Testis (tissue), 3 donors: Measurements from ENCODE around the gene SKA3. TPM values are rescaled to one million over a fixed set of nuclear protein-coding genes. Genes with fewer than 3 reads are reported as not detected.
A peak's percentile ranks its signal among the peaks of the same experiment; 100 is the strongest.
"Not testable (repeated sequence)": the region's sequence is repeated elsewhere in the genome, so short reads cannot be mapped to it uniquely, and the experiment has no call there.

Experiments
- DNase-seq: peaks from one replicate; pipeline ENCODE4 v3.0.0-alpha.2; 2019
- H3K27ac ChIP-seq, 2 donors: fragments of 200-600 bp; sonication (generic); one replicate each; pipeline ENCODE4 v1.5.1; 2019
- H3K27me3 ChIP-seq: fragments of 200-600 bp; sonication (generic); one replicate; pipeline ENCODE4 v1.5.1; 2019
- H3K36me3 ChIP-seq: fragments of 200-600 bp; sonication (generic); one replicate; pipeline ENCODE4 v1.5.1; 2017; ENCODE audit warnings: low read depth; ENCODE audit errors: missing control alignments
- H3K4me1 ChIP-seq: fragments of 200-600 bp; sonication (generic); one replicate; pipeline ENCODE4 v1.5.1; 2019
- H3K4me3 ChIP-seq, 2 donors: fragments of 200-600 bp; sonication (generic); one replicate each; pipeline ENCODE4 v1.5.1; 2017 to 2019
- H3K9me3 ChIP-seq: fragments of 200-600 bp; sonication (generic); one replicate; pipeline ENCODE4 v1.5.1; 2017
- CTCF ChIP-seq, 3 experiments: fragments of 450-650 bp in 2 of 3; fragments of 200-600 bp in 1 of 3; sonication (generic) in 1 of 3; IDR thresholded peaks; one replicate each; pipeline ENCODE4 v1.5.1; 2016 to 2019; ENCODE audit warnings: antibody characterized with exemption in 3 of 3, mild to moderate bottlenecking in 2 of 3, moderate library complexity in 1 of 3
- POLR2A ChIP-seq: fragments of 450-650 bp; IDR thresholded peaks from one replicate; pipeline ENCODE4 v1.6.1; 2017; ENCODE audit warnings: antibody characterized with exemption, mild to moderate bottlenecking, moderate library complexity
- WGBS, 2 donors: methylation state at CpG; one replicate each; pipeline ENCODE4 v1.1.5; 2018; 5-methylcytosine and 5-hydroxymethylcytosine counted together
- intact Hi-C: fragments of 100-400 bp; cut with DNase I; formaldehyde crosslinking; loops from one replicate; pipeline ENCODE4 v1.15.1; 2023; ENCODE audit warnings: low total_unique reads
- polyA plus RNA-seq: library from polyadenylated mRNA; stranded (reverse); fragments of 350-450 nt; fragmentation: Illumina TruSeq; extraction: RNeasy Lipid Tissue Mini Kit (QIAGEN cat#74804); gene quantifications from one replicate; pipeline ENCODE4 v1.2.3, GENCODE V29; 2014; ENCODE audit warnings: low read depth, low replicate concordance; ENCODE audit not compliant: insufficient read depth
- total RNA-seq, 2 donors: library from RNA; depleted of rRNA; stranded (reverse); fragments of >200 nt; gene quantifications; one replicate each; pipeline ENCODE4 v1.2.3, GENCODE V29; 2016

The SKA3 gene
- total and polyA plus RNA-seq, 3 donors from 2014 or later = 8.1 to 11.7 (median 8.7) TPM

GRCh38 chr13:21176982-21177284 is 581 bp upstream of the SKA3 start:
- H3K4me3 ChIP-seq = peak overlapping the region; percentile 81 to 89
- 0 to 2% methylated on average over 11 to 26 of the region's 26 CpGs for WGBS, 2 donors
- no peak for DNase-seq
- H3K9me3 ChIP-seq = no peaks in the 10 kb centered on the region
- TF ChIP-seq POLR2A (no peak), CTCF (IDR thresholded peaks at IDR 0.05) (no peak)
- no peaks in the 10 kb centered on the region for H3K36me3 ChIP-seq
- H3K27ac ChIP-seq = peak overlapping the region; percentile 80 to 90
- no peaks in the 10 kb centered on the region for H3K27me3 ChIP-seq
- intact Hi-C loops = no loop called here
- H3K4me1 ChIP-seq = peaks cover 8% of the 10 kb centered on the region

GRCh38 chr13:21175656-21176214 is 617 bp downstream of the SKA3 start:
- H3K36me3 ChIP-seq = no peaks in the 10 kb centered on the region
- TF ChIP-seq POLR2A = no peak
- no peak for TF ChIP-seq CTCF (IDR thresholded peaks at IDR 0.05)
- no peak for DNase-seq
- intact Hi-C loops = no loop called here
- no peaks in the 10 kb centered on the region for H3K27me3 ChIP-seq
- 1 to 2% methylated on average over 13 of the region's 13 CpGs for WGBS, 2 donors
- H3K4me3 ChIP-seq = peak overlapping the region; percentile 81 to 89
- no peaks in the 10 kb centered on the region for H3K9me3 ChIP-seq
- peak overlapping the region; percentile 80 to 90 for H3K27ac ChIP-seq
- peaks cover 8% of the 10 kb centered on the region for H3K4me1 ChIP-seq

GRCh38 chr13:21173767-21174166 is 2.6 kb downstream of the SKA3 start:
- H3K36me3 ChIP-seq, H3K27ac ChIP-seq, DNase-seq, H3K27me3 ChIP-seq, H3K4me3 ChIP-seq, H3K9me3 ChIP-seq, H3K4me1 ChIP-seq, intact Hi-C loops: not testable (repeated sequence)
- 0% methylated on average over 1 of the region's 1 CpG for WGBS, 2 donors

- WGBS, 2 donors = 89 to 96% methylated on average over 9 of the region's 9 CpGs
- H3K27ac ChIP-seq = no peak overlapping the region
- H3K9me3 ChIP-seq = no peaks in the 10 kb centered on the region
- H3K27me3 ChIP-seq = no peaks in the 10 kb centered on the region
- DNase-seq = no peak
- intact Hi-C loops = no loop called here
- TF ChIP-seq CTCF (IDR thresholded peaks at IDR 0.05) (no peak), POLR2A (no peak)
- H3K36me3 ChIP-seq = no peaks in the 10 kb centered on the region
- peaks cover 4% of the 10 kb centered on the region for H3K4me1 ChIP-seq
- no peak overlapping the region for H3K4me3 ChIP-seq
Measured at GRCh38 chr13:21171420-21171819, 4.9 kb downstream of the SKA3 start.

- H3K4me1 ChIP-seq, intact Hi-C loops, H3K9me3 ChIP-seq, H3K27ac ChIP-seq, H3K27me3 ChIP-seq, H3K4me3 ChIP-seq, H3K36me3 ChIP-seq, DNase-seq: not testable (repeated sequence)
- 89 to 94% methylated on average over 4 of the region's 4 CpGs for WGBS, 2 donors
Measured at GRCh38 chr13:21165606-21166005, 10.7 kb downstream of the SKA3 start.

- no peaks in the 10 kb centered on the region for H3K4me1 ChIP-seq
- H3K27ac ChIP-seq = no peak overlapping the region
- H3K9me3 ChIP-seq = no peaks in the 10 kb centered on the region
- intact Hi-C loops = no loop called here
- H3K27me3 ChIP-seq = no peaks in the 10 kb centered on the region
- TF ChIP-seq CTCF (IDR thresholded peaks at IDR 0.05) = no peak
- TF ChIP-seq POLR2A = no peak
- H3K4me3 ChIP-seq = no peak overlapping the region
- 95 to 96% methylated on average over 4 of the region's 4 CpGs for WGBS, 2 donors
- H3K36me3 ChIP-seq = no peaks in the 10 kb centered on the region
- no peak for DNase-seq
Measured at GRCh38 chr13:21164631-21165030, 11.7 kb downstream of the SKA3 start.
